Measurements from ENCODE around the gene C16orf86. TPM values are rescaled to one million over a fixed set of nuclear protein-coding genes. Genes with fewer than 3 reads are reported as not detected.

The C16orf86 gene
- total RNA-seq, 1 experiment from 2014 or later: 0.79 TPM

DNA sequence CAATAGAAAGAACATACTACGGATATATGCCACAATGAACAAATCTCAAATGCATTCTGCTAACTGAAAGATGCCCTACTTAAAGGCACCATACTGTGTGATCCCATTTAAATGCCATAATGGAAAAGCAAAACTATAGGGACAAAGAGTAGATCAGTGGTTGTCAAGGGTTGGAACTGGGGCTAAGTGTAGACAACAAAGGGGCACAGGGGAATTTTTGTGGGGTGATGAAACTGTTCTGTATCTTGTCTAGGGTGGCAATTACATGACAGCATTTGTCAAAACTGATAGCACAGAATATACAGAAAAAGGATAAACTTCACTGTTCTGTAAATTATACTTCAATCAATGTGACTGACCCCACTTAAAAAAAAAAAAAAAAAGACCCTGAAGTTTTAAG, 34.8 kb downstream of the C16orf86 start:
- no peak overlapping the region for H2AFZ ChIP-seq (ENCODE audit: low read depth, low read length, poor library complexity, severe bottlenecking)
- no peaks in the 10 kb centered on the region for H3K9me2 ChIP-seq (ENCODE audit: insufficient read depth)
- H3K4me3 ChIP-seq (replicated peaks in 1 of 2; ENCODE audit: low read depth in 1 of 2, low read length in 2 of 2): no peak overlapping the region
- peaks cover 45% of the 10 kb centered on the region for H3K79me2 ChIP-seq (ENCODE audit: insufficient read depth, low read length)
- H3K36me3 ChIP-seq (ENCODE audit: control insufficient read depth in 1 of 2, insufficient read depth in 2 of 2, low read length in 2 of 2): no peaks in the 10 kb centered on the region
- H3K27me3 ChIP-seq (ENCODE audit: insufficient read depth, low read length): no peaks in the 10 kb centered on the region
- intact Hi-C loops (cut with micrococcal nuclease): no loop called here
- no peak for TF ChIP-seq SIN3A (IDR thresholded peaks at IDR 0.05; ENCODE audit: low read depth)
- TF ChIP-seq RAD21 (IDR thresholded peaks at IDR 0.05; ENCODE audit: low read depth): no peak
- no peak overlapping the region for H3K9ac ChIP-seq (ENCODE audit: low read length)
- no peaks in the 10 kb centered on the region for H3K4me1 ChIP-seq (ENCODE audit: control insufficient read depth in 1 of 2, insufficient read depth in 2 of 2, low read length in 2 of 2)
- no peak overlapping the region for H3K4me2 ChIP-seq (ENCODE audit: low read length)
- DNase-seq (ENCODE audit: low read depth, low spot score) (no peak), ATAC-seq (no peak)
- H3K9me3 ChIP-seq (ENCODE audit: control insufficient read depth in 1 of 2, insufficient read depth in 1 of 2, low read depth in 1 of 2, low read length in 2 of 2): peaks cover 0 to 5% of the 10 kb centered on the region in 2 experiments; a peak in 1 of 4 replicates
- ChIA-PET RAD21 (ENCODE audit: low non-redundant PET in 1 of 2, low total read pairs in 2 of 2, uncharacterized antibody in 2 of 2, unreplicated experiment in 2 of 2) (no interaction called here), POLR2A (no interaction called here), CTCF (no interaction called here)
- H3K27ac ChIP-seq (ENCODE audit: low read depth, low read length): no peak overlapping the region
- no peaks in the 10 kb centered on the region for H4K20me1 ChIP-seq (ENCODE audit: insufficient read depth)
- BruUV-seq (replicated peaks): no TSS peak

GRCh38 chr16:67702130-67702529, 35.5 kb downstream of the C16orf86 start:
- TF ChIP-seq EGR1 (IDR thresholded peaks at IDR 0.05; ENCODE audit: low read depth) (no peak), YY1 (IDR thresholded peaks at IDR 0.05; ENCODE audit: extremely low read depth, insufficient replicate concordance, low read depth, low read length) (no peak), CEBPB (IDR thresholded peaks at IDR 0.05; ENCODE audit: low read depth) (no peak), SIN3A (IDR thresholded peaks at IDR 0.05; ENCODE audit: low read depth) (no peak), ATF3 (IDR thresholded peaks at IDR 0.05) (no peak), ZNF274 (IDR thresholded peaks at IDR 0.05; ENCODE audit: low read depth, low read length) (no peak)
- Histone ChIP-seq H2AFZ (ENCODE audit: low read depth, low read length, poor library complexity, severe bottlenecking) (no peak overlapping the region), H3K9me3 (ENCODE audit: control insufficient read depth in 1 of 2, insufficient read depth in 1 of 2, low read depth in 1 of 2, low read length in 2 of 2) (peaks cover 0 to 5% of the 10 kb centered on the region in 2 experiments; a peak in 1 of 4 replicates), H3K27me3 (ENCODE audit: insufficient read depth, low read length) (no peaks in the 10 kb centered on the region), H3K27ac (ENCODE audit: low read depth, low read length) (no peak overlapping the region), H3K4me1 (ENCODE audit: control insufficient read depth in 1 of 2, insufficient read depth in 2 of 2, low read length in 2 of 2) (no peaks in the 10 kb centered on the region), H3K4me3 (replicated peaks in 1 of 2; ENCODE audit: low read depth in 1 of 2, low read length in 2 of 2) (no peak overlapping the region), H3K36me3 (ENCODE audit: control insufficient read depth in 1 of 2, insufficient read depth in 2 of 2, low read length in 2 of 2) (no peaks in the 10 kb centered on the region), H3K9me2 (ENCODE audit: insufficient read depth) (no peaks in the 10 kb centered on the region), H3K9ac (ENCODE audit: low read length) (no peak overlapping the region), H4K20me1 (ENCODE audit: insufficient read depth) (no peaks in the 10 kb centered on the region), H3K79me2 (ENCODE audit: insufficient read depth, low read length) (peaks cover 48% of the 10 kb centered on the region), H3K4me2 (ENCODE audit: low read length) (no peak overlapping the region)
- ATAC-seq (no peak), DNase-seq (ENCODE audit: low read depth, low spot score) (no peak)
- intact Hi-C loops (cut with micrococcal nuclease): no loop called here
- RAD21 ChIA-PET (ENCODE audit: low non-redundant PET in 1 of 2, low total read pairs in 2 of 2, uncharacterized antibody in 2 of 2, unreplicated experiment in 2 of 2): no interaction called here
- BruUV-seq (replicated peaks): no TSS peak
- CTCF ChIA-PET: no interaction called here
- POLR2A ChIA-PET: no interaction called here

Measured in HCT116 (cell line).